RWPE1 (cell line): ENCODE data around the gene ZNF280D.

Experiments
- CTCF ChIA-PET: fragments of 350-600 bp; sonication (Branson Sonifier 250); formaldehyde crosslinking; extraction: SDS; loops from one replicate; lab custom pipeline; 2021; lab: Yijun Ruan, JAX
- POLR2A ChIA-PET: fragments of 400-600 bp; formaldehyde crosslinking; extraction: SDS; loops from one replicate; lab custom pipeline; 2020; ENCODE audit warnings: antibody characterized with exemption; ENCODE audit not compliant: low non-redundant PET; lab: Yijun Ruan, JAX
- DNase-seq: peaks from one replicate; pipeline ENCODE4 v3.0.0; 2012; ENCODE audit warnings: low spot score
- H3K27ac ChIP-seq: fragments of 450-650 bp; 2 replicates; pipeline ENCODE4 v1.5.1; 2017
- CTCF ChIP-seq: fragments of 450-650 bp; conservative IDR thresholded peaks from 2 replicates; pipeline ENCODE4 v1.5.1; 2017; ENCODE audit warnings: low read depth, mild to moderate bottlenecking

The ZNF280D gene

GRCh38 chr15:56699743-56700142 lies 33.6 kb downstream of the ZNF280D start:
- H3K27ac ChIP-seq, result no peak overlapping the region
- CTCF ChIA-PET, result no interaction called here
- DNase-seq, result no peak
- TF ChIP-seq CTCF, result no peak
- POLR2A ChIA-PET, result no interaction called here

- ChIA-PET POLR2A (no interaction called here), CTCF (interaction anchor here (0.7 kb wide), 2 partner anchors 50 to 62 kb away, joined by 3 read pairs; no protein-coding TSS in a partner anchor)
- no peak overlapping the region for H3K27ac ChIP-seq
- no peak for DNase-seq
- no peak for TF ChIP-seq CTCF
Measured at GRCh38 chr15:56698270-56698669, 35.0 kb downstream of the ZNF280D start.

- H3K27ac ChIP-seq, result no peak overlapping the region
- ChIA-PET POLR2A (no interaction called here), CTCF (interaction anchor here (0.6 to 0.7 kb wide), 2 partner anchors 675 to 1429 kb away, joined by 3 to 4 read pairs; no protein-coding TSS in a partner anchor)
- no peak for DNase-seq
- TF ChIP-seq CTCF, result no peak
Measured at GRCh38 chr15:56693761-56694160, 39.5 kb downstream of the ZNF280D start.

- H3K27ac ChIP-seq, result no peak overlapping the region
- DNase-seq, result no peak
- TF ChIP-seq CTCF, result no peak
- ChIA-PET CTCF (interaction anchor here (0.9 kb wide), 1 partner anchor 194 kb away, joined by 3 read pairs; no protein-coding TSS in a partner anchor), POLR2A (no interaction called here)
Measured at GRCh38 chr15:56690733-56691132, 42.6 kb downstream of the ZNF280D start.

- no peak for TF ChIP-seq CTCF
- POLR2A ChIA-PET, result no interaction called here
- H3K27ac ChIP-seq, result no peak overlapping the region
- CTCF ChIA-PET, result no interaction called here
- no peak for DNase-seq
Measured at GRCh38 chr15:56683908-56684307, 49.4 kb downstream of the ZNF280D start.

- no peak overlapping the region for H3K27ac ChIP-seq
- no peak for TF ChIP-seq CTCF
- no peak for DNase-seq
- ChIA-PET POLR2A (no interaction called here), CTCF (no interaction called here)
Measured at GRCh38 chr15:56681113-56681512, 52.2 kb downstream of the ZNF280D start.
